ENCODE results near the gene GEN1.

GRCh38 chr2:17799301-17800120 lies 45.6 kb downstream of the GEN1 start:
- TF ChIP-seq, protein P1, sequence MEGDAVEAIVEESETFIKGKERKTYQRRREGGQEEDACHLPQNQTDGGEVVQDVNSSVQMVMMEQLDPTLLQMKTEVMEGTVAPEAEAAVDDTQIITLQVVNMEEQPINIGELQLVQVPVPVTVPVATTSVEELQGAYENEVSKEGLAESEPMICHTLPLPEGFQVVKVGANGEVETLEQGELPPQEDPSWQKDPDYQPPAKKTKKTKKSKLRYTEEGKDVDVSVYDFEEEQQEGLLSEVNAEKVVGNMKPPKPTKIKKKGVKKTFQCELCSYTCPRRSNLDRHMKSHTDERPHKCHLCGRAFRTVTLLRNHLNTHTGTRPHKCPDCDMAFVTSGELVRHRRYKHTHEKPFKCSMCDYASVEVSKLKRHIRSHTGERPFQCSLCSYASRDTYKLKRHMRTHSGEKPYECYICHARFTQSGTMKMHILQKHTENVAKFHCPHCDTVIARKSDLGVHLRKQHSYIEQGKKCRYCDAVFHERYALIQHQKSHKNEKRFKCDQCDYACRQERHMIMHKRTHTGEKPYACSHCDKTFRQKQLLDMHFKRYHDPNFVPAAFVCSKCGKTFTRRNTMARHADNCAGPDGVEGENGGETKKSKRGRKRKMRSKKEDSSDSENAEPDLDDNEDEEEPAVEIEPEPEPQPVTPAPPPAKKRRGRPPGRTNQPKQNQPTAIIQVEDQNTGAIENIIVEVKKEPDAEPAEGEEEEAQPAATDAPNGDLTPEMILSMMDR (IDR thresholded peaks at IDR 0.05; ENCODE audit: low read depth, low read length, poor library complexity, severe bottlenecking), result no peak
- TF ChIP-seq EZH2phosphoT487 (IDR thresholded peaks at IDR 0.05; ENCODE audit: borderline replicate concordance, low read length), result no peak

Measured in DOHH2 (cell line).